ES-I3 (cell line): Measurements from ENCODE around the gene GPBAR1.
A peak's percentile ranks its signal among the peaks of the same experiment; 100 is the strongest.

ENCODE experiments used
- H3K36me3 ChIP-seq: 2 replicates; pipeline ENCODE4 v1.6.1; 2013; ENCODE audit warnings: mild to moderate bottlenecking, low read length, control low read depth, moderate library complexity; ENCODE audit not compliant: insufficient read depth
- H3K4me1 ChIP-seq: 2 replicates; pipeline ENCODE4 v1.6.1; 2013; ENCODE audit warnings: mild to moderate bottlenecking, control low read depth, low read length; ENCODE audit not compliant: insufficient read depth
- H3K9ac ChIP-seq: 2 replicates; pipeline ENCODE4 v1.6.1; 2013; ENCODE audit warnings: low read depth, mild to moderate bottlenecking, low read length, moderate library complexity
- H3K9me3 ChIP-seq: 2 replicates; pipeline ENCODE4 v1.6.1; 2013; ENCODE audit warnings: mild to moderate bottlenecking, low read length, moderate library complexity; ENCODE audit not compliant: control insufficient read depth, insufficient read depth

GPBAR1 gene

DNA sequence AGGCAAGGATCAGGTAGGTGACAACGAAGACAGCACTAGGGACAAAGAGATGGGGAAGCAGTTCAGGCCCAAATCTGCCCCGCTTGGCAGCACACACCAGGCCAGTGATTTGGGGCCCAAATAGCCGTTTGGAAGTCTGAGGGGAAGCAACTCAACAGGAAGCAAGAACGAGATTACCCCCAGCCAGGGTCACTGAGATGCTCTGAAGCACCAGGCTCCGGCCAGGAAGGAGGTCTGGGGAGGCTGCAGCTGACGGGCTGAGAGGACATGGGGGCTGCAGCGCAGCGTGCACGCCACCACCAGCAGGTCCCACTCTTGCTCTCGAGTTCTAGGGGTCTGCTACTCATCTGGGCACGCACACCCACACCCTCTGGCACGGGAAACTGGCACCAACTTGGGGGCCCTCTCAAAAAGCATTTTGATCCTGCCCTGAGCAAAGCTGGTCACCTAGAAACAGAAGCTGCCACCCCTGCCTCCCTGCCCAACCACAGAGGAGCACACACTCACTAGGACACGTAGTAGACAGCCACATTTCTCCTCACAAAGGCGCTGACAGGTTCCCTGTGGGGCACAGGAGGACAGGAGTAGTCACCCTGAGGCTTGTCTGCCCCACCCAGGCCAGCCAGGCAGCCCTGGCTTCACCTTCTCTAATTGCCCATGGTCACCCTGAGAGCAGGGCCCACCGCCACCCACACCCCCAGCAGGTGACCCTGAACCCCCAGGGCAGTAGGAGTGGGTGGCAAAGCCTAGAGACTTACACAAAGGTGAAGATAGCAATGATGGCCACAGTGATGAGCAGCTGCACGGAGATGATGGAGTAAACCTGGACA, 17.9 kb downstream of the GPBAR1 start:
- H3K9me3 ChIP-seq = no peaks in the 10 kb centered on the region
- 0 out of 2 replicates have a peak, but pooled peaks cover 4% of the 10 kb centered on the region for H3K36me3 ChIP-seq
- H3K9ac ChIP-seq = no peak overlapping the region
- no peaks in the 10 kb centered on the region for H3K4me1 ChIP-seq

DNA sequence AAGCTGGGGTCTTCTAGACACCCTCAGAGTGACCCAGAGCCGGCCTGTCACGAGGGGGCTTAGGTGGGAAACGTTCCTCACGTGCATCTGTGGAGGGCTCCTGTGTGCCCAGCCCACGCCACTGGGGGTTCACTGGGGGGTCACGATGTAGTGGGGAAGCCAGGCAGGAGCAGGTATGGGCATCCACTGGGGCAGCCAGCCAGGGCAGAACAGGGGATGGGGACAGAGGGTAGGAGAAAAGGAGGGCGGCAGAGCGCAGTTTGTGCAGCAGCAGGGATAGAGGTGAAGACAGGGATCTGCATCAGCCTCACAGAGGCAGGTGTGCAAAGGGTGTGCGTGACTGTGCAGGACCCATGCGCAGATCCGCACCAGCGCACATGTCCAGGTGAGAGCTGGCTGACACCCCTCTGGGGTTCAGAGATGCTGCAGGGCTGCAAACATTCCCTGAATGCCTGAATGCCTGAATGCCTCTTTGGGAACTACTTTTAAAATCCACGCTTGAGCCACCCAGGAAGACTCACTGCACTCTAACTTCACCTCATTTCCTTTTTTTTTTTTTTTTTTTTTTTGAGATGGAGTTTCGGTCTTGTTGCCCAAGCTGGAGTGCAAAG, 19.6 kb downstream of the GPBAR1 start:
- H3K4me1 ChIP-seq = no peaks in the 10 kb centered on the region
- H3K9ac ChIP-seq = no peak overlapping the region
- H3K9me3 ChIP-seq = no peaks in the 10 kb centered on the region
- 0 out of 2 replicates have a peak, but pooled peaks cover 4% of the 10 kb centered on the region for H3K36me3 ChIP-seq

DNA sequence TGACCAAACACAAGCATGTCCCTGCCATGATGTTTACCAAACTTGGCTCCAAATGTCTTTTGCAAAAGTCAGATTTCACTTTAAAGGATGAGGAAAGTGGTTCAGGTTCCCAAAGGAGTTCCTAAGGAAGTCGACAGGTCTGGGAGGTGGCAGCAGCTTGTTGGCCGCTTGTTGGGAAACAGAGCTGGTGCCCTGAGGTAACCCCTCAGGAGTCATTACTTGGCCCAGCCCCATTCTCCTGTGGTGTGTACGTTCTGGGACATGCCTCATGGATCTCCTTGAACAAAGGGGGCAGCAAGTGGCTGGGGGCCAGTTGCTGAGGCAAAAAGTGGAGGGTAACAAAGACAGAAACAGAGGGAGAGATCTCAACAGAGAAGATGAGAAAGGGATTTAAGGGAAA, 20.6 kb downstream of the GPBAR1 start:
- Histone ChIP-seq H3K9ac (no peak overlapping the region), H3K36me3 (0 out of 2 replicates have a peak, but pooled peaks cover 4% of the 10 kb centered on the region), H3K9me3 (no peaks in the 10 kb centered on the region), H3K4me1 (peaks cover 11% of the 10 kb centered on the region)

DNA sequence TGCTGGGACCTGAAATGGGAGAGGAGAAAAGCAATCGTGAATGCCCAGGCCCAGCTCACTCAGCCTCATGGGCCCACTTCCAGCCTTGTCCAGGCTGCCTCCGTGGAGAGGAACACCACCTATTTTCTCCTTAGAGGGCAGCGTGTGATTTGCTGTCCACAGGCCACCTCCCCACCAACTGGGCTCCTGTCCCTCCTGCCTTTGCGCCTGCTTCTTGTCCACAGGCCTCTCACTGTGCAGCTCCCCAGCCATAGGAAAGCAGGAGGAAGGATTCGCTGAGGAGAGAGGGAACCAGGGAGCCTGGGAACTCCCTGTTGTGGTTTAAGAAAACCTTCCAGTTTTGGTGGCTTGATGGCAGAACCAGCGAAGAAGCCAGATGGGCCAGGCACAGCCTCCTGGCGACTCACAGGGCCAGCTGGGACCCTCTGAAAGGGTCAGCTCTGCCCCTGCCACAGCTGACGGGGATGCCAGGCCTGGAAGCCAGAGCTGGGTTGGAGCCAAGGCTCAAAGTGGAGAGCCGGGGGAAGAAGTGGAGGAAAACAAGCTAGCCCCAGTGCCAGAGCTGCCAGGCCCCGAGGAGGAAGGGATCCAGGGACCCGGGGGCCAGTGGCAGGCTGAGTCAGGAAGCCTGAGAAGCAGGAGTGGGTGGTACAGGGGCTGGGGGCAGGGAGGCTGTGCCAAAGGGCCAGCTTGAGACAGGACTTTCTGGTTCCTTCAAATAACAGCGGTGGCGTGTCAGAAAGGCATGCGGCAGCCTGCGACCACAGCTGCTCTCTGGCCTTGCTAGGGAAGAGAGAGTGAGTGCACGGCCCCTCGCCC, 21.6 kb downstream of the GPBAR1 start:
- peaks cover 17% of the 10 kb centered on the region for H3K4me1 ChIP-seq
- 0 out of 2 replicates have a peak, but pooled peaks cover 4% of the 10 kb centered on the region for H3K36me3 ChIP-seq
- H3K9me3 ChIP-seq = no peaks in the 10 kb centered on the region
- H3K9ac ChIP-seq = no peak overlapping the region; the same call in 1 of the 2 replicates

DNA sequence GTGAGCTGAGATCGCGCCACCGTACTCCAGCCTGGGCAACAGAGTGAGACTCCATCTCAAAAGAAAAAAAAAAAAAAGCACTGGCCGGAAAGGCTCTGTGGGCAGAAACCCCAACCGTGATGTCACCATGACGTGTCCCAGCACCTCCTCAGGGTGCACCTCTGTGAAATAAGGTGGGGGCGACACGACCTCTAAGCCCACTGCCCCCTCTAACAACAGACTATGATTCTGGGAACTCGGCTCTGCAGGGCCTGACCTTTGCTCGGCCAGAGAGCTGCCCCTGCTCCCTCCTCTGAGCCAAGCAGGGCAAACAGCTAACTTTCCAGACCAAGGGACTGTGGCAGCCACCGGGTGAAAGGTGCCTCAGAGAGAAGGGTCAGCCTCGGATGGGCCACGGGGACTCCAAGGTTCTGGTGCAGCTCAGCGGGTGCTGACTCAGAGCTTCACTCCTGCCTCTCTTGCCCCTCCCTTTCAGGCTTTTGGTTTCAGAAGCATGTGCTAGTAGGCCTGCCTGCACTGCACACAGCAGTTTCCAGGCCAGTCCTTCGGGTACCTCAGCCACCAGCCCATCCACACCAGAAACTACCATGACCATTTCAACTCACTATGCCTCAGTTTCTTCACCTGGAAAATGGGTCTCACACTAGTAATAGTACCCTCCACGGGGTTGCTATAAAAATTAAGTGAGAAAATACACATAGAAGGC, 23.4 kb downstream of the GPBAR1 start:
- no peaks in the 10 kb centered on the region for H3K9me3 ChIP-seq
- no peak overlapping the region for H3K9ac ChIP-seq
- H3K36me3 ChIP-seq = no peaks in the 10 kb centered on the region
- H3K4me1 ChIP-seq = peaks cover 17% of the 10 kb centered on the region

DNA sequence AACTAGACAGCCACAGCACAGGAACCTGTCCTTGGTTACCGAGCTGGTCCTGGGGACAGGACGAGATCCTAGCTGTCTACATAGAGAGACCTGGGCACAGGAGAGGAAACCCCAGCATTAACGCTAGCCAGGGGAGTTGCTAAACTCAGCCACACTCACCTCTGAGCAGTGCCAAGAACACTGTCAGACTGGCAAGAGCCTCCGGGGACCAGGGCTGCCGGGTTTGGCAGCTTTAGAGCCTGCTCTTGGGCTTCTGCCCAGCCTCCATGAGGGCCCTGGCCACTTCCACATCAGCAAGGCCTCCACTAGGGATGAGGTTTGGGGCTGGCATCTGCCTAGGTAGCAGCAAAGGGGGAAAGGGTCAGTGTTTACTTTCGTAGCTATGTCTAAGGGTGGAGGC, 24.8 kb downstream of the GPBAR1 start:
- H3K36me3 ChIP-seq = no peaks in the 10 kb centered on the region
- H3K4me1 ChIP-seq = peaks cover 25% of the 10 kb centered on the region
- H3K9ac ChIP-seq = no peak overlapping the region
- no peaks in the 10 kb centered on the region for H3K9me3 ChIP-seq

DNA sequence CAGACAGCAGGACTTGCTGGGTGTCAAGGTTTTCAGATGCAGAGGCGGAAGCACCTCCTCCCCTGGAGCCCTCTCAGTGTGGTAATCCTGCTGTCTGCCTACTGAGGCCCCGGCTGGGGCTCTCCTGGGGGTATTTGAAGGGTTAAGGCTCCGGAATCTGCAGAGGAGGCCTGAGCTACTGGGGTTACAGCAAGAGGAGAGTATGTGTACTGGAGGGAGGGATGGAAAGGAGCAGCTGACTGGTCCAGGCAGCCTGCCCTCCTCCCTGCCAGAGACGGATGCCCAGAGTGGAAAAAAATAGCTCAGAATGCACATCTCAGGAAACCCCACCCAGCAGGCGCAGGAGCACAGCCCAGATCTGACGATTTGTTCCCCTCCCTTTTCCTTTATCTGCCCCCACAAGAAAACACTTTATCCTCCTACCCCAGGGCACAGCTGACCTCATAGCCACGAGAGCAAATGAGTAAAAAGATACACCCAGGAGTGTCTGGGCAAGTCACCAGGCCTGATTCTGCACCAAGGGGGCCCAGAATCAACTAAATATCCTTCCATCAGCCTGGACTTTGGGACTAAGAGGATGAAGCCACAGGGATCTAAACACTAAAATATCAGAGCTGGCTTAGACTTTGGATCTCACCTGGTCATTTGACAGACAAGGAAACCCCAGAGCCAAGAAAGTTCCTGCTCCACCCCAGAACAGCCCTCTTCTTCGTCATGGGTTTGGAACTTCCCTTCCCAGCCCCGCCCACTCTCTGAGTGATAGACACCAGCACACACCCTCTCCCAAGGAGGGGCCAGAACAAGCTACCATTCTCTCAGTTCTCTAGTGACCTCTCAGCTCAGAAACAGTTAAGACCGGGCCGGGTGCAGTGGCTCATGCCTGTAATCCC, 26.0 kb downstream of the GPBAR1 start:
- Histone ChIP-seq H3K9me3 (no peaks in the 10 kb centered on the region), H3K36me3 (no peaks in the 10 kb centered on the region), H3K4me1 (peaks cover 25% of the 10 kb centered on the region), H3K9ac (peak overlapping the region; percentile 16; the same call in 1 of the 2 replicates)

DNA sequence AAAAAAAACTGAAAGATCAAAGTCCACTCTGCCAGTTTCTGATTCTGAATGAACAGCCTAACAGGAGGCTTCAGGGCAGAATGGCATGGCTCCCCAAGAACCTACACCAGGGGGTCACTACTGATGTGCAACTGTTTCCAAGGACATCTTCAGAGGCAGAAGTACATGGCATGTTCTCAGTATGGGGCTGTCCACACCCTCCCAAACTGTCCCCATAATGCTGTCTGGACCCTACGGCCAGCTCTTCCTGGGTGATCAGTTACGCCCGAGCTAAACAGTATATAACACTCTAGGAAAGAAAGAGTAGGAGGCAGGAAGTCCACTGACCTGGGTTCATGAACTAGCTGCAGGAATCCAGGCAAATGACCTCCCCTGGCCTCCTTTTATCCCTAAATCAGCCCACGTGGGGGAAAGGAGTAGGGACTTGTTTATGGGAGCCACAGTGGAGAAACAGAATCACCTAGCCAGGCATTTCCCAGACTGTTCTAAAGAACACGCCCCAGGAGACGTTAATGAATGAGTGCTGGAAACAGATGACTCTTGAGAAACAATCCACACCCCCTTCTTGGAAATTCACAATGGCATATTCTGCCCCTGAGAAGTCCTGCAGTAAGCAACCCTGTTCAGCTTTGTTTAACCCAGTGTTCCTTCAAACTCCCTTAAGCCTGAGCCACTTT, 29.0 kb downstream of the GPBAR1 start:
- Histone ChIP-seq H3K9me3 (no peaks in the 10 kb centered on the region), H3K4me1 (peaks cover 32% of the 10 kb centered on the region), H3K9ac (no peak overlapping the region), H3K36me3 (no peaks in the 10 kb centered on the region)

DNA sequence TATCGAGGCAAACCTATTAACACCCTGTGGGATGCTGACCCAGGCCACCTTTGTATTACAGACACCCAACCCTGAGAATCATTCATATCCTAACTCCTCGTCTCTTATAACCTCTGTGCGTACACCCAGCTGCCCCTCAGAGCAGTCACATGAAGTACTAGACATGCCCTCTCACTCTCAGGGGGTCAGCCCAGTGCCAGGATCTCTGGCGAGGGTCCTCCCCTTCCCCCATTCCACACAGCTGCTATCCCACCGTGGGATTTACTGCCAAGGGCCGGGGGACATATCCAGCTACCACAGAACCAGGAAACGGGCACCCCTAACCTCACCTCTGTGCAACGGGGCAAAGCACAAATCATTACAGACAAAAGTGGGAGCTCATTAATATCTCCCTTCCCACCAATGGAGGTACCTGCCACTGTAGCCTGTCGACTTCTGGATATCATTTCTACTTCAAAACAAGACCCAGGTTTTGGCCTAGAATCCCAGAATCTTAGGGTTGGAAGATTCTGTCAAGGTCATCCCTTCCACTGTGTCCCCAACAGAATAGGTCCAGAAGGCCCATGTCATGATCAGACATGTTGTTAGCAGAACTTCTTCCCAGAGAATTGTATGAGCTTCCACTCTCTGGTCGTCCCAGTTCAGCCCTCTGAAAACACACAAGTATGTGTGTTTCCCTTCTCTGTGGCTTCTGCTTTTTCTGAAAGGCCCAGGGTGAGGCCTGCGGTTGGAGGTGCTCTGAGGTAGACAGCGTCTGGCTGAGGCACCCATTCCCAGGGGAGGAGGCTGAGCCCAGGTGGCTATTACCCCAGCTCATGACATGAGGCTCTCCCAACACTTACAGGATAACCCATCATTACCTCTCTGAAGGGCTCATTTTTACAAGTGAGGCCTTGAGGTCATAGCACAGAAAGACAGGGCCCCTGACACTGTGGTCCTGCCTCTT, 29.8 kb downstream of the GPBAR1 start:
- no peaks in the 10 kb centered on the region for H3K36me3 ChIP-seq
- no peaks in the 10 kb centered on the region for H3K9me3 ChIP-seq
- H3K9ac ChIP-seq = no peak overlapping the region
- peaks cover 35% of the 10 kb centered on the region for H3K4me1 ChIP-seq

DNA sequence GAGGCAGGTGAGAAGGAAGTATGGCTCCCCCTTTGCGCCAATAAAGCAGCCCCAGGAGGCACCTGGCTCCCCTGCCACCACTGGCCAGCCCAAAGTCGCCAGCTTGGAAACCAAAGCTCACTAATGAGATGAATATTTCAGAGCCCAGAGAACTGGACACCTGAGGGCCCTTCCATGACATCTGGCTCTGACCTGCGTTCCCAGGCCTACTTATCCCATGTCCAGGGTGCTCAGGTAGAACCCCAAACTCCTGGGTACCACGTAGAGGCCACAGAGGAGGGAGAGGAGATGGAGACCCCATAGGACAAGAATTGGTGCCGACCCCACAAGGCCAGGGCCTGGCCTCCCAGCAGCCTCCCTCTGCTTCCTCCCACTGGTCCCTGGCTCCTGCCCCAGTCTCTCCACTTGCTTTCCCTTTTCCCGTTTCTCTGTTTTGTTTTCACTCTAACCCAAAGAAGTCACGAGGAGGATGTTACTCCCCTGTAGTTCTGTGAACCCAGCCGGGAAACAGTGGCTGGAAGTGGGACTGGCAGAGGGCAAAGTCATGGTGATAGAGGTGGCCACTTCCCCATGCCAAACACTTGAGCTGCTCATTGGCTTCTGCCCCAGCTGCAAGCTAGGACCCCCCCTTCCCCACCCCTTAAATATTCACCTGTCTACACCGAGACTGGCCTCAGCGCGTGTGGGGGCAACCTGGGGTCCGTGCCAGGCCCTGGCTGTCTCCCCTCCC, 30.7 kb downstream of the GPBAR1 start:
- peak overlapping the region; percentile 90; the same call in 1 of the 2 replicates for H3K9ac ChIP-seq
- H3K36me3 ChIP-seq = no peaks in the 10 kb centered on the region
- peaks cover 26% of the 10 kb centered on the region for H3K4me1 ChIP-seq
- H3K9me3 ChIP-seq = no peaks in the 10 kb centered on the region

DNA sequence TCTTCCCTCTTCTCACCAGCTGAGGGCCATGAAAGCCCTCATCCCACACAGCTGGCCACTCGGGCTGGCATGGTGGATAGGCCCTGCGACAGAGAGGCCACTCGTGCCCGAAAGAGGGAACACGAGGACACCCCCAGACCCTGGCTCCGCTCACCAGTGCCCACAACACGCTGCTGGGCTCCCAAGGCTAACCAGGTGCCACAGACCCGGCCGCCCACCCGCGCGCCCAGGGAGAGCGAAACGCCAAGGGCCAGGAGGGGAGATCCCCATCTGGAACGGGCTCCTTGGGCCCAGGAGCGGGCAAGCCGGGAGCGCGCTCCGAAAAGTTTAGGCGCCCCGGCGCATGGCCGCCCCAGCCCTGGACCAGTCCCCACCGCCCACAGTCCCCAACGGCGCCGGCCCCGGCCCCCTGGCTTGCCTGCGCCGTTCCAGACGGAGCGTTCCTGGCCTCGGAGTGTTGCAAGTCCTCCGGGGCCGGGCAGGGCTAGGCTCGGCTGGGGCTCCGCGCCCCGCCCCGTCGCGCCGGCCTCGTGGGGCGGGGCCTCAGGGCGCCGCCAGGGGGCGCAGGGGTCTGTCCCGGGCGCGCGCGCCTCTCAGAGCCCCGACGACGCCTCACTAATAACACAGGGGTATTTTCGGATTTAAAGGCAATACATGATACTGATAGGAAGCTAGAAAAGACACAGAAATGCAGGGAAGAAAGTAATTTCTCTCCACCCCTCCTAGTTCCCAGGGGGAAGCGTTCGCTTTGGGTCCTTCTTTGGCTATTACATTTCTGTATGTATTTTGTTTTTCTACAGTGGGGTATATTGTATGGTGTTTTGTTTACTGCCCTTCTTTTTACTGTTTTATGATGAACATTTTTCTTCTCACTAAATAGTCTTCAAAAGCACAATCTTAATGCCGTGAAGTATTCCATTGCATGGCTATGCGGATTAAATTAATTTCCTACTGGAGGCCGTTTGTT, 31.5 kb downstream of the GPBAR1 start, which contains the start of gene TMBIM1:
TMBIM1 (minus strand) TSS at position 456 of the 967 bp plus-strand sequence. CDS start 10,362 bp downstream, outside the sequence.
- Histone ChIP-seq H3K36me3 (no peaks in the 10 kb centered on the region), H3K9ac (peak within 1 kb of the TSS; percentile 90), H3K9me3 (no peaks in the 10 kb centered on the region), H3K4me1 (peaks cover 20% of the 10 kb centered on the region; the same call in 1 of the 2 replicates)
